Natural killer cell (primary cell): ENCODE results near the gene HECTD4. TPM values are rescaled to one million over a fixed set of nuclear protein-coding genes. Genes with fewer than 3 reads are reported as not detected.

ENCODE experiments used
- ATAC-seq, 3 donors: fragments of 150-1000 bp in 2 of 3; fragments of 200-7000 bp in 1 of 3; cut with Tn5 transposase; 1 replicate in 1 of 3; 2 replicates in 2 of 3; pipeline ENCODE4 v1.10.0; 2021; ENCODE audit warnings: mild to moderate bottlenecking in 2 of 3, moderate library complexity in 2 of 3
- DNase-seq, 2 donors: peaks; one replicate each; pipeline versions ENCODE4 v3.0.0 to v3.0.0-alpha.2; 2013 to 2021; ENCODE audit warnings: mixed read lengths in 1 of 2
- H3K27ac ChIP-seq: one replicate; pipeline ENCODE4 v1.5.1; 2013; ENCODE audit warnings: mild to moderate bottlenecking, low read length
- H3K27me3 ChIP-seq: one replicate; pipeline ENCODE4 v1.6.1; 2013; ENCODE audit warnings: low read length; ENCODE audit not compliant: control insufficient read depth, insufficient read depth
- H3K36me3 ChIP-seq: one replicate; pipeline ENCODE4 v1.6.1; 2013; ENCODE audit warnings: low read length; ENCODE audit not compliant: control insufficient read depth, insufficient read depth
- H3K4me1 ChIP-seq: one replicate; pipeline ENCODE4 v1.6.1; 2013; ENCODE audit warnings: low read length; ENCODE audit not compliant: control insufficient read depth, insufficient read depth
- H3K4me3 ChIP-seq: one replicate; pipeline ENCODE4 v1.5.1; 2013; ENCODE audit warnings: low read length
- H3K9me3 ChIP-seq: one replicate; pipeline ENCODE4 v1.6.1; 2013; ENCODE audit warnings: low read length; ENCODE audit not compliant: control insufficient read depth, insufficient read depth
- H3K27ac Mint-ChIP-seq, 2 donors: one replicate each; pipeline ENCODE4 v1.8.0; 2022; ENCODE audit warnings: mild to moderate bottlenecking in 2 of 2, mixed read lengths in 2 of 2, moderate library complexity in 1 of 2
- H3K27me3 Mint-ChIP-seq, 2 donors: one replicate each; pipeline ENCODE4 v1.8.0; 2022; ENCODE audit warnings: low read depth in 2 of 2, mixed read lengths in 2 of 2
- H3K36me3 Mint-ChIP-seq: one replicate; pipeline ENCODE4 v1.8.0; 2022; ENCODE audit warnings: mixed read lengths
- H3K4me1 Mint-ChIP-seq, 2 donors: one replicate each; pipeline ENCODE4 v1.8.0; 2022; ENCODE audit warnings: mixed read lengths in 2 of 2
- H3K4me3 Mint-ChIP-seq: one replicate; pipeline ENCODE4 v1.8.0; 2022; ENCODE audit warnings: mild to moderate bottlenecking, moderate library complexity, mixed read lengths
- H3K9me3 Mint-ChIP-seq, 2 donors: one replicate each; pipeline ENCODE4 v1.8.0; 2022; ENCODE audit warnings: mixed read lengths in 2 of 2
- CTCF ChIP-seq: fragments of 200-600 bp; IDR thresholded peaks from one replicate; pipeline ENCODE4 v1.8.0; 2022; ENCODE audit warnings: antibody characterized with exemption
- WGBS: methylation state at CpG from one replicate; pipeline ENCODE4 v1.1.7; 2013; ENCODE audit warnings: missing lambda C conversion rate; ENCODE audit not compliant: insufficient coverage; 5-methylcytosine and 5-hydroxymethylcytosine counted together
- intact Hi-C: fragments of 100-400 bp; cut with micrococcal nuclease; formaldehyde crosslinking; loops from one replicate; pipeline ENCODE4 v1.14.2; 2022
- total RNA-seq, 4 donors: library from RNA; stranded (reverse); fragments of 120-200 nt in 1 of 4; gene quantifications; one replicate each; pipeline versions ENCODE4 v1.2.3 to v1.2.4, GENCODE V29; 2013 to 2022

HECTD4 gene
- total RNA-seq, 3 donors from 2014 or later (not counting 1 experiment from before 2014, with no cell fraction given) = 66.9 to 82.6 (median 79.2) TPM

- H3K27ac ChIP-seq = no peak overlapping the region
- no peak for TF ChIP-seq CTCF
- 93% methylated on average over 4 of the region's 5 CpGs for WGBS
- peaks cover 1% of the 10 kb centered on the region for H3K4me1 ChIP-seq
- H3K27me3 ChIP-seq = no peaks in the 10 kb centered on the region
- H3K9me3 Mint-ChIP-seq = no peaks in the 10 kb centered on the region
- H3K4me3 ChIP-seq = no peak overlapping the region
- H3K36me3 Mint-ChIP-seq = no peaks in the 10 kb centered on the region
- H3K27me3 Mint-ChIP-seq = no peaks in the 10 kb centered on the region
- no peaks in the 10 kb centered on the region for H3K36me3 ChIP-seq
- intact Hi-C loops = no loop called here
- peaks cover 15 to 28% of the 10 kb centered on the region in 2 donors for H3K4me1 Mint-ChIP-seq
- ATAC-seq (no peak), DNase-seq (no peak)
- H3K4me3 Mint-ChIP-seq = no peak overlapping the region
- H3K9me3 ChIP-seq = no peaks in the 10 kb centered on the region
- no peak overlapping the region for H3K27ac Mint-ChIP-seq
Measured at GRCh38 chr12:112375105-112375504, 7.1 kb downstream of the HECTD4 start.

- H3K27ac Mint-ChIP-seq = no peak overlapping the region
- Histone ChIP-seq H3K27ac (no peak overlapping the region), H3K36me3 (no peaks in the 10 kb centered on the region), H3K27me3 (no peaks in the 10 kb centered on the region), H3K9me3 (no peaks in the 10 kb centered on the region), H3K4me3 (no peak overlapping the region), H3K4me1 (no peaks in the 10 kb centered on the region)
- no peak for DNase-seq
- 86% methylated on average over 3 of the region's 3 CpGs for WGBS
- no peak overlapping the region for H3K4me3 Mint-ChIP-seq
- H3K27me3 Mint-ChIP-seq = no peaks in the 10 kb centered on the region
- peaks cover 16 to 23% of the 10 kb centered on the region in 2 donors for H3K4me1 Mint-ChIP-seq
- ATAC-seq = no peak
- H3K9me3 Mint-ChIP-seq = no peaks in the 10 kb centered on the region
- no peaks in the 10 kb centered on the region for H3K36me3 Mint-ChIP-seq
- no peak for TF ChIP-seq CTCF
- intact Hi-C loops = no loop called here
Measured at GRCh38 chr12:112374166-112374740, 8.0 kb downstream of the HECTD4 start.

- intact Hi-C loops = no loop called here
- Mint-ChIP-seq H3K27ac (no peak overlapping the region), H3K36me3 (no peaks in the 10 kb centered on the region), H3K27me3 (no peaks in the 10 kb centered on the region), H3K9me3 (no peaks in the 10 kb centered on the region), H3K4me1 (peaks cover 16 to 17% of the 10 kb centered on the region in 2 donors), H3K4me3 (no peak overlapping the region)
- 83% methylated on average over 6 of the region's 8 CpGs for WGBS
- Histone ChIP-seq H3K36me3 (no peaks in the 10 kb centered on the region), H3K4me3 (no peak overlapping the region), H3K27me3 (no peaks in the 10 kb centered on the region), H3K9me3 (no peaks in the 10 kb centered on the region), H3K27ac (no peak overlapping the region), H3K4me1 (no peaks in the 10 kb centered on the region)
- DNase-seq (no peak), ATAC-seq (no peak)
- TF ChIP-seq CTCF = no peak
Measured at GRCh38 chr12:112370868-112371510, 11.2 kb downstream of the HECTD4 start.

- TF ChIP-seq CTCF = no peak
- DNase-seq (no peak), ATAC-seq (no peak)
- Histone ChIP-seq H3K36me3 (no peaks in the 10 kb centered on the region), H3K4me3 (no peak overlapping the region), H3K4me1 (no peaks in the 10 kb centered on the region), H3K27me3 (no peaks in the 10 kb centered on the region), H3K27ac (no peak overlapping the region), H3K9me3 (no peaks in the 10 kb centered on the region)
- Mint-ChIP-seq H3K4me3 (no peak overlapping the region), H3K36me3 (no peaks in the 10 kb centered on the region), H3K27ac (no peak overlapping the region), H3K27me3 (no peaks in the 10 kb centered on the region), H3K4me1 (peaks cover 16 to 17% of the 10 kb centered on the region in 2 donors), H3K9me3 (no peaks in the 10 kb centered on the region)
- intact Hi-C loops = no loop called here
- 75% methylated on average over 1 of the region's 1 CpG for WGBS
Measured at GRCh38 chr12:112370199-112370598, 12.0 kb downstream of the HECTD4 start.
